ENCODE data around the gene LIME1. TPM values are rescaled to one million over a fixed set of nuclear protein-coding genes. Genes with fewer than 3 reads are reported as not detected.
A peak's percentile ranks its signal among the peaks of the same experiment; 100 is the strongest.

Gene LIME1
- total and polyA plus RNA-seq, 2 of the 8 experiments (the other 6 are each of a cell fraction or from before 2014, with no cell fraction given), result 4.5 to 5.9 TPM

GRCh38 chr20:63740627-63741353, 4.3 kb downstream of the LIME1 start (continued):
- TF ChIP-seq HDAC6 (IDR thresholded peaks at IDR 0.05; ENCODE audit: low read depth, low read length) (no peak), CTCF (IDR thresholded peaks at IDR 0.05; ENCODE audit: control extremely low read depth in 1 of 3, insufficient read depth in 1 of 3, low read depth in 1 of 3, low read length in 3 of 3) (peak in 1 of 3 experiments; percentile 5; a peak in 1 of 4 replicates), TAF1 (IDR thresholded peaks at IDR 0.05; ENCODE audit: low read depth, low read length) (0 out of 2 replicates have a peak, but pooled peaks have one; percentile 8), RFX5 (IDR thresholded peaks at IDR 0.05; ENCODE audit: borderline replicate concordance, low read depth, low read length) (no peak), TBP (IDR thresholded peaks at IDR 0.05; ENCODE audit: low read depth, low read length) (no peak)
